SH-SY5Y (cell line): ENCODE data around the gene GPR141.

Source experiments
- GATA2 ChIP-seq: IDR thresholded peaks from 2 replicates; pipeline ENCODE4 v1.6.1; 2011; ENCODE audit warnings: mild to moderate bottlenecking, low read depth, low read length
- GATA3 ChIP-seq: IDR thresholded peaks from 2 replicates; pipeline ENCODE4 v1.6.1; 2011; ENCODE audit warnings: low read depth, mild to moderate bottlenecking, low read length, moderate library complexity

GRCh38 chr7:37769291-37769690 is 85.7 kb downstream of the GPR141 start:
- TF ChIP-seq GATA3 (no peak), GATA2 (no peak)
